ENCODE data around the gene ABCA4. TPM values are rescaled to one million over a fixed set of nuclear protein-coding genes. Genes with fewer than 3 reads are reported as not detected.

Gene ABCA4
- total RNA-seq, 2 donors from 2014 or later: 0.41 to 0.85 TPM

DNA sequence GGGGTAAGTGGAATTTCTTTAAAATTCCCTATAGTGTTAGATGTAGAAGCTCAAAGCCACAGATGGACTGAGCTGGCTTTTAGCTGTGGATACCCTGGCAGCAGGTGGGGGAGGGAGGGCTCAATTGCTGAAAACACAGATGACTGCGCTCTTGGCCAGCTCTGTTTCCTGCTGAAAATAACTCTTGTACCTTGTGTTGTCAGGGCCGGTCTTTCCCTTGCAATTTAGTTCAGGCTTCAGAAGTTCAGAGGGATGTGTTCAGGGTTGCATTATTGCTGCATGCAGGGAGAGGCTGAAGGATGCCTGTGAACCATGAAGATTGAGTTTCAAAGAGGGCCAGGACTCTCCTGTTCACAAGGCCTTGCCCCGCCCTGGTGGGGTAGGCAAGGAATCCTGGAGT lies 153.6 kb downstream of the ABCA4 start:
- 76% methylated on average over 3 of the region's 3 CpGs for WGBS
- H3K9me3 ChIP-seq: no peaks in the 10 kb centered on the region
- H3K27ac ChIP-seq: no peak overlapping the region
- no peaks in the 10 kb centered on the region for H3K27me3 ChIP-seq (replicated peaks; ENCODE audit: insufficient read depth)
- intact Hi-C loops (cut with DNase I): no loop called here
- TF ChIP-seq POLR2A (IDR thresholded peaks at IDR 0.05): no peak
- no peak for TF ChIP-seq POLR2AphosphoS5 (IDR thresholded peaks at IDR 0.05)
- no peak for TF ChIP-seq CTCF (IDR thresholded peaks at IDR 0.05)
- H3K4me1 ChIP-seq (replicated peaks): peaks cover 5% of the 10 kb centered on the region
- no peaks in the 10 kb centered on the region for H3K36me3 ChIP-seq
- H3K4me3 ChIP-seq: no peak overlapping the region
- DNase-seq (ENCODE audit: low spot score): no peak

DNA sequence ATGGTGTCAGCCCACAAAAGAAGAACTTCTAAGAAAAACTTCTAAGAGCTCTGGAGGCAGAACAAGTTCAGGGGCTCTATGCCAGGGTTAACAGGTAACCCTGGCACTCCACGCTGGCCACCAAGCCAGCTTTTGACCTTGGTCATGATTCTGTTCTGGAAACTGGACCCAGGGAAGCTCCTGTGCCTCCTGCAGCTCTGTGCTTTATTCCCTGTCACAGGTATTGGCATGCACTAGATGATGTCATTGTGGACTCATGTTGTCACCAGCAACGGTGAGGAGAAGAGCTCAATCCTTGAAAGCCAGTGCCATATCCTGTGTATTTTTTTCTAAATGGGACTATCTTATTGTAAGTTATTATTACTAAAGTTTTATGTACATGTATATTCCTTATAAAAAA lies 155.1 kb downstream of the ABCA4 start:
- WGBS: 59% methylated on average over 2 of the region's 2 CpGs
- intact Hi-C loops (cut with DNase I): no loop called here
- H3K27me3 ChIP-seq (replicated peaks; ENCODE audit: insufficient read depth): no peaks in the 10 kb centered on the region
- TF ChIP-seq POLR2A (IDR thresholded peaks at IDR 0.05): no peak
- no peak for TF ChIP-seq POLR2AphosphoS5 (IDR thresholded peaks at IDR 0.05)
- no peak for TF ChIP-seq CTCF (IDR thresholded peaks at IDR 0.05)
- peaks cover 5% of the 10 kb centered on the region for H3K4me1 ChIP-seq (replicated peaks)
- H3K4me3 ChIP-seq: no peak overlapping the region
- no peak for DNase-seq (ENCODE audit: low spot score)
- no peaks in the 10 kb centered on the region for H3K36me3 ChIP-seq
- H3K9me3 ChIP-seq: no peaks in the 10 kb centered on the region
- H3K27ac ChIP-seq: no peak overlapping the region

- 87% methylated on average over 2 of the region's 2 CpGs for WGBS
- H3K4me1 ChIP-seq (replicated peaks): peaks cover 5% of the 10 kb centered on the region
- H3K27me3 ChIP-seq (replicated peaks; ENCODE audit: insufficient read depth): no peaks in the 10 kb centered on the region
- intact Hi-C loops (cut with DNase I): no loop called here
- no peaks in the 10 kb centered on the region for H3K9me3 ChIP-seq
- H3K36me3 ChIP-seq: no peaks in the 10 kb centered on the region
- peak overlapping the region in 1 of 2 donors; percentile 28 for H3K27ac ChIP-seq
- DNase-seq (ENCODE audit: low spot score): no peak
- no peak for TF ChIP-seq CTCF (IDR thresholded peaks at IDR 0.05)
- TF ChIP-seq POLR2A (IDR thresholded peaks at IDR 0.05): no peak
- no peak for TF ChIP-seq POLR2AphosphoS5 (IDR thresholded peaks at IDR 0.05)
- H3K4me3 ChIP-seq: no peak overlapping the region
These were observed 155.7 kb downstream of the ABCA4 start for GRCh38 chr1:93965256-93965655.

GRCh38 chr1:93964777-93965200 lies 156.2 kb downstream of the ABCA4 start:
- no peaks in the 10 kb centered on the region for H3K27me3 ChIP-seq (replicated peaks; ENCODE audit: insufficient read depth)
- intact Hi-C loops (cut with DNase I): no loop called here
- DNase-seq (ENCODE audit: low spot score): no peak
- peak overlapping the region; percentile 28 to 59 for H3K27ac ChIP-seq
- no peak for TF ChIP-seq CTCF (IDR thresholded peaks at IDR 0.05)
- peak; percentile 11 for TF ChIP-seq POLR2A (IDR thresholded peaks at IDR 0.05)
- 79% methylated on average over 4 of the region's 4 CpGs for WGBS
- H3K9me3 ChIP-seq: no peaks in the 10 kb centered on the region
- H3K4me1 ChIP-seq (replicated peaks): peaks cover 5% of the 10 kb centered on the region
- no peaks in the 10 kb centered on the region for H3K36me3 ChIP-seq
- H3K4me3 ChIP-seq: no peak overlapping the region

- intact Hi-C loops (cut with DNase I): no loop called here
- no peaks in the 10 kb centered on the region for H3K9me3 ChIP-seq
- no peak overlapping the region for H3K4me3 ChIP-seq
- TF ChIP-seq POLR2AphosphoS5 (IDR thresholded peaks at IDR 0.05): no peak
- no peak for TF ChIP-seq CTCF (IDR thresholded peaks at IDR 0.05)
- TF ChIP-seq POLR2A (IDR thresholded peaks at IDR 0.05): no peak
- 67% methylated on average over 4 of the region's 4 CpGs for WGBS
- no peak for DNase-seq (ENCODE audit: low spot score)
- H3K36me3 ChIP-seq: no peaks in the 10 kb centered on the region
- peak overlapping the region; percentile 28 to 59 for H3K27ac ChIP-seq
- peaks cover 5% of the 10 kb centered on the region for H3K4me1 ChIP-seq (replicated peaks)
- no peaks in the 10 kb centered on the region for H3K27me3 ChIP-seq (replicated peaks; ENCODE audit: insufficient read depth)
These were observed 156.7 kb downstream of the ABCA4 start for GRCh38 chr1:93964096-93964776.
